ENCODE results near the gene HES6.

Gene HES6

GRCh38 chr2:238228700-238229099 is 11.1 kb downstream of the HES6 start:
- Histone ChIP-seq H3K4me1 (ENCODE audit: control insufficient read depth, insufficient read depth, low read length, poor library complexity, severe bottlenecking) (no peaks in the 10 kb centered on the region), H3K4me3 (ENCODE audit: extremely low read depth, insufficient read depth, low read length, poor library complexity, severe bottlenecking) (no peak overlapping the region), H3K36me3 (ENCODE audit: control insufficient read depth, insufficient read depth, low read length) (no peaks in the 10 kb centered on the region), H3K9me3 (ENCODE audit: control insufficient read depth, low read length) (no peaks in the 10 kb centered on the region), H3K27ac (ENCODE audit: low read depth, low read length, severe bottlenecking) (no peak overlapping the region)
- WGBS, 2 experiments (ENCODE audit: insufficient coverage in 2 of 2): 73 to 86% methylated on average over 4 of the region's 4 CpGs

- Histone ChIP-seq H3K9me3 (ENCODE audit: control insufficient read depth, low read length) (no peaks in the 10 kb centered on the region), H3K4me1 (ENCODE audit: control insufficient read depth, insufficient read depth, low read length, poor library complexity, severe bottlenecking) (no peaks in the 10 kb centered on the region), H3K36me3 (ENCODE audit: control insufficient read depth, insufficient read depth, low read length) (no peaks in the 10 kb centered on the region), H3K27ac (ENCODE audit: low read depth, low read length, severe bottlenecking) (no peak overlapping the region), H3K4me3 (ENCODE audit: extremely low read depth, insufficient read depth, low read length, poor library complexity, severe bottlenecking) (no peak overlapping the region)
- WGBS, 2 experiments (ENCODE audit: insufficient coverage in 2 of 2): 79 to 84% methylated on average over 3 to 6 of the region's 11 CpGs
These were observed 12.2 kb downstream of the HES6 start for GRCh38 chr2:238227587-238228032.

- 91 to 97% methylated on average over 8 of the region's 8 CpGs for WGBS, 2 experiments (ENCODE audit: insufficient coverage in 2 of 2)
- Histone ChIP-seq H3K9me3 (ENCODE audit: control insufficient read depth, low read length) (no peaks in the 10 kb centered on the region), H3K4me3 (ENCODE audit: extremely low read depth, insufficient read depth, low read length, poor library complexity, severe bottlenecking) (no peak overlapping the region), H3K27ac (ENCODE audit: low read depth, low read length, severe bottlenecking) (no peak overlapping the region), H3K4me1 (ENCODE audit: control insufficient read depth, insufficient read depth, low read length, poor library complexity, severe bottlenecking) (no peaks in the 10 kb centered on the region), H3K36me3 (ENCODE audit: control insufficient read depth, insufficient read depth, low read length) (no peaks in the 10 kb centered on the region)
These were observed 12.9 kb downstream of the HES6 start for GRCh38 chr2:238226698-238227586.

- no peaks in the 10 kb centered on the region for H3K36me3 ChIP-seq (ENCODE audit: control insufficient read depth, insufficient read depth, low read length)
- no peaks in the 10 kb centered on the region for H3K9me3 ChIP-seq (ENCODE audit: control insufficient read depth, low read length)
- no peak overlapping the region for H3K4me3 ChIP-seq (ENCODE audit: extremely low read depth, insufficient read depth, low read length, poor library complexity, severe bottlenecking)
- H3K4me1 ChIP-seq (ENCODE audit: control insufficient read depth, insufficient read depth, low read length, poor library complexity, severe bottlenecking): no peaks in the 10 kb centered on the region
- 94 to 95% methylated on average over 31 to 37 of the region's 38 CpGs for WGBS, 2 experiments (ENCODE audit: insufficient coverage in 2 of 2)
- no peak overlapping the region for H3K27ac ChIP-seq (ENCODE audit: low read depth, low read length, severe bottlenecking)
These were observed 13.7 kb downstream of the HES6 start for GRCh38 chr2:238225911-238226697.

- Histone ChIP-seq H3K9me3 (ENCODE audit: control insufficient read depth, low read length) (no peaks in the 10 kb centered on the region), H3K4me1 (ENCODE audit: control insufficient read depth, insufficient read depth, low read length, poor library complexity, severe bottlenecking) (no peaks in the 10 kb centered on the region), H3K27ac (ENCODE audit: low read depth, low read length, severe bottlenecking) (no peak overlapping the region), H3K36me3 (ENCODE audit: control insufficient read depth, insufficient read depth, low read length) (no peaks in the 10 kb centered on the region), H3K4me3 (ENCODE audit: extremely low read depth, insufficient read depth, low read length, poor library complexity, severe bottlenecking) (no peak overlapping the region)
- WGBS, 2 experiments (ENCODE audit: insufficient coverage in 2 of 2): 85 to 88% methylated on average over 12 to 13 of the region's 13 CpGs
These were observed 14.7 kb downstream of the HES6 start for GRCh38 chr2:238225121-238225520.

- WGBS, 2 experiments (ENCODE audit: insufficient coverage in 2 of 2): 90 to 96% methylated on average over 22 to 26 of the region's 29 CpGs
- H3K36me3 ChIP-seq (ENCODE audit: control insufficient read depth, insufficient read depth, low read length): no peaks in the 10 kb centered on the region
- H3K4me3 ChIP-seq (ENCODE audit: extremely low read depth, insufficient read depth, low read length, poor library complexity, severe bottlenecking): no peak overlapping the region
- H3K27ac ChIP-seq (ENCODE audit: low read depth, low read length, severe bottlenecking): no peak overlapping the region
- no peaks in the 10 kb centered on the region for H3K4me1 ChIP-seq (ENCODE audit: control insufficient read depth, insufficient read depth, low read length, poor library complexity, severe bottlenecking)
- H3K9me3 ChIP-seq (ENCODE audit: control insufficient read depth, low read length): no peaks in the 10 kb centered on the region
These were observed 15.3 kb downstream of the HES6 start for GRCh38 chr2:238224356-238225035.

- Histone ChIP-seq H3K27ac (ENCODE audit: low read depth, low read length, severe bottlenecking) (no peak overlapping the region), H3K9me3 (ENCODE audit: control insufficient read depth, low read length) (no peaks in the 10 kb centered on the region), H3K4me3 (ENCODE audit: extremely low read depth, insufficient read depth, low read length, poor library complexity, severe bottlenecking) (no peak overlapping the region), H3K4me1 (ENCODE audit: control insufficient read depth, insufficient read depth, low read length, poor library complexity, severe bottlenecking) (no peaks in the 10 kb centered on the region), H3K36me3 (ENCODE audit: control insufficient read depth, insufficient read depth, low read length) (no peaks in the 10 kb centered on the region)
- WGBS, 2 experiments (ENCODE audit: insufficient coverage in 2 of 2): 83 to 87% methylated on average over 19 of the region's 23 CpGs
These were observed 18.8 kb downstream of the HES6 start for GRCh38 chr2:238220892-238221521.

- 68 to 77% methylated on average over 9 to 10 of the region's 10 CpGs for WGBS, 2 experiments (ENCODE audit: insufficient coverage in 2 of 2)
- Histone ChIP-seq H3K4me1 (ENCODE audit: control insufficient read depth, insufficient read depth, low read length, poor library complexity, severe bottlenecking) (no peaks in the 10 kb centered on the region), H3K9me3 (ENCODE audit: control insufficient read depth, low read length) (no peaks in the 10 kb centered on the region), H3K27ac (ENCODE audit: low read depth, low read length, severe bottlenecking) (no peak overlapping the region), H3K4me3 (ENCODE audit: extremely low read depth, insufficient read depth, low read length, poor library complexity, severe bottlenecking) (no peak overlapping the region), H3K36me3 (ENCODE audit: control insufficient read depth, insufficient read depth, low read length) (no peaks in the 10 kb centered on the region)
These were observed 19.5 kb downstream of the HES6 start for GRCh38 chr2:238220274-238220891.

- H3K4me3 ChIP-seq (ENCODE audit: extremely low read depth, insufficient read depth, low read length, poor library complexity, severe bottlenecking): no peak overlapping the region
- H3K9me3 ChIP-seq (ENCODE audit: control insufficient read depth, low read length): no peaks in the 10 kb centered on the region
- no peaks in the 10 kb centered on the region for H3K4me1 ChIP-seq (ENCODE audit: control insufficient read depth, insufficient read depth, low read length, poor library complexity, severe bottlenecking)
- H3K27ac ChIP-seq (ENCODE audit: low read depth, low read length, severe bottlenecking): no peak overlapping the region
- 92 to 100% methylated on average over 1 to 2 of the region's 2 CpGs for WGBS, 2 experiments (ENCODE audit: insufficient coverage in 2 of 2)
- H3K36me3 ChIP-seq (ENCODE audit: control insufficient read depth, insufficient read depth, low read length): no peaks in the 10 kb centered on the region
These were observed 23.1 kb downstream of the HES6 start for GRCh38 chr2:238216651-238217184.

- WGBS, 2 experiments (ENCODE audit: insufficient coverage in 2 of 2): 77 to 90% methylated on average over 6 to 7 of the region's 7 CpGs
- Histone ChIP-seq H3K27ac (ENCODE audit: low read depth, low read length, severe bottlenecking) (no peak overlapping the region), H3K9me3 (ENCODE audit: control insufficient read depth, low read length) (peaks cover 5% of the 10 kb centered on the region), H3K36me3 (ENCODE audit: control insufficient read depth, insufficient read depth, low read length) (no peaks in the 10 kb centered on the region), H3K4me1 (ENCODE audit: control insufficient read depth, insufficient read depth, low read length, poor library complexity, severe bottlenecking) (peaks cover 6% of the 10 kb centered on the region), H3K4me3 (ENCODE audit: extremely low read depth, insufficient read depth, low read length, poor library complexity, severe bottlenecking) (no peak overlapping the region)
These were observed 32.8 kb downstream of the HES6 start for GRCh38 chr2:238207006-238207405.
